Astrocyte (in vitro differentiated cells and primary cell): ENCODE measurements around the gene CDC42EP3. TPM values are rescaled to one million over a fixed set of nuclear protein-coding genes. Genes with fewer than 3 reads are reported as not detected.

Experiments
- DNase-seq: peaks from one replicate; pipeline ENCODE4 v3.0.0-alpha.2; 2010; ENCODE audit warnings: low read depth
- FAIRE-seq: peaks from 2 replicates; lab custom pipeline; 2011; peaks lifted over from hg19 to GRCh38; lab: Jason Lieb, UNC
- H2AFZ ChIP-seq: 2 replicates; pipeline ENCODE4 v1.6.0; 2012; ENCODE audit warnings: low read depth, low read length, inconsistent platforms
- H3K27ac ChIP-seq: 2 replicates; pipeline ENCODE4 v1.5.1; 2011; ENCODE audit warnings: low read depth, low read length, inconsistent platforms
- H3K27me3 ChIP-seq: 2 replicates; pipeline ENCODE4 v1.6.0; 2011; ENCODE audit warnings: low read length, inconsistent platforms; ENCODE audit not compliant: insufficient read depth
- H3K36me3 ChIP-seq: 2 replicates; pipeline ENCODE4 v1.5.1; 2011; ENCODE audit warnings: low read length, inconsistent platforms; ENCODE audit not compliant: insufficient read depth
- H3K4me1 ChIP-seq: 2 replicates; pipeline ENCODE4 v1.5.1; 2011; ENCODE audit warnings: low read length, inconsistent platforms; ENCODE audit not compliant: insufficient read depth
- H3K4me2 ChIP-seq: 2 replicates; pipeline ENCODE4 v1.6.0; 2012; ENCODE audit warnings: low read length, inconsistent platforms
- H3K4me3 ChIP-seq: 2 replicates; pipeline ENCODE4 v1.5.1; 2011; ENCODE audit warnings: low read depth, mild to moderate bottlenecking, low read length, inconsistent platforms; ENCODE audit not compliant: insufficient read depth
- H3K79me2 ChIP-seq: 2 replicates; pipeline ENCODE4 v1.6.0; 2012; ENCODE audit warnings: mild to moderate bottlenecking, low read length, inconsistent platforms; ENCODE audit not compliant: insufficient read depth
- H3K9ac ChIP-seq: 2 replicates; pipeline ENCODE4 v1.6.0; 2012; ENCODE audit warnings: mild to moderate bottlenecking, low read length, inconsistent platforms
- H3K9me3 ChIP-seq: 2 replicates; pipeline ENCODE4 v1.5.1; 2012; ENCODE audit warnings: low read depth, mild to moderate bottlenecking, low read length, inconsistent platforms; ENCODE audit not compliant: insufficient read depth
- H4K20me1 ChIP-seq: 2 replicates; pipeline ENCODE4 v1.6.0; 2012; ENCODE audit warnings: low read length, inconsistent platforms; ENCODE audit not compliant: insufficient read depth
- H3K27ac Mint-ChIP-seq: one replicate; pipeline ENCODE4 v1.8.0; 2021; ENCODE audit warnings: mild to moderate bottlenecking, mixed read lengths; ENCODE audit not compliant: unreplicated experiment
- H3K27me3 Mint-ChIP-seq: one replicate; pipeline ENCODE4 v1.8.0; 2021; ENCODE audit warnings: low read depth, mixed read lengths; ENCODE audit not compliant: unreplicated experiment
- H3K36me3 Mint-ChIP-seq: one replicate; pipeline ENCODE4 v1.8.0; 2021; ENCODE audit warnings: low read depth, mixed read lengths; ENCODE audit not compliant: unreplicated experiment
- H3K4me1 Mint-ChIP-seq: one replicate; pipeline ENCODE4 v1.8.0; 2021; ENCODE audit warnings: low read depth, mixed read lengths; ENCODE audit not compliant: unreplicated experiment
- H3K4me3 Mint-ChIP-seq: one replicate; pipeline ENCODE4 v1.8.0; 2021; ENCODE audit warnings: mild to moderate bottlenecking, moderate library complexity, mixed read lengths; ENCODE audit not compliant: unreplicated experiment
- H3K9me3 Mint-ChIP-seq: one replicate; pipeline ENCODE4 v1.8.0; 2021; ENCODE audit warnings: mild to moderate bottlenecking, mixed read lengths; ENCODE audit not compliant: unreplicated experiment
- CTCF ChIP-seq: IDR thresholded peaks from 2 replicates; pipeline ENCODE4 v1.5.1; 2011; ENCODE audit warnings: low read depth, mild to moderate bottlenecking, inconsistent platforms, low read length, moderate library complexity; ENCODE audit not compliant: insufficient read depth
- EZH2 ChIP-seq: IDR thresholded peaks from 2 replicates; pipeline ENCODE4 v1.6.1; 2012; ENCODE audit warnings: mild to moderate bottlenecking, low read length, inconsistent platforms; ENCODE audit not compliant: insufficient read depth
- total RNA-seq: library from RNA; stranded (reverse); gene quantifications from 2 replicates; pipeline ENCODE4 v1.2.1, GENCODE V29; 2021

Gene CDC42EP3
- total RNA-seq, 1 donor from 2014 or later = 94.3 TPM

GRCh38 chr2:37708146-37708545, 36.7 kb upstream of the CDC42EP3 start:
- no peak for DNase-seq
- Mint-ChIP-seq H3K36me3 (no peaks in the 10 kb centered on the region), H3K9me3 (no peaks in the 10 kb centered on the region), H3K4me3 (no peak overlapping the region), H3K27me3 (no peaks in the 10 kb centered on the region), H3K4me1 (peaks cover 39% of the 10 kb centered on the region), H3K27ac (no peak overlapping the region)
- no peak overlapping the region for H3K9ac ChIP-seq
- no peak for TF ChIP-seq EZH2
- TF ChIP-seq CTCF = no peak
- H3K79me2 ChIP-seq = no peaks in the 10 kb centered on the region
- H3K27me3 ChIP-seq = no peaks in the 10 kb centered on the region
- no peak overlapping the region for H3K27ac ChIP-seq
- H3K4me1 ChIP-seq = peaks cover 20% of the 10 kb centered on the region
- FAIRE-seq = no peak
- H4K20me1 ChIP-seq = no peaks in the 10 kb centered on the region
- H2AFZ ChIP-seq = no peak overlapping the region
- H3K36me3 ChIP-seq = no peaks in the 10 kb centered on the region
- H3K9me3 ChIP-seq = no peaks in the 10 kb centered on the region
- H3K4me3 ChIP-seq = no peak overlapping the region
- H3K4me2 ChIP-seq = no peak overlapping the region

GRCh38 chr2:37707393-37707792, 36.0 kb upstream of the CDC42EP3 start:
- Histone ChIP-seq H3K4me3 (no peak overlapping the region), H3K27me3 (no peaks in the 10 kb centered on the region), H3K36me3 (no peaks in the 10 kb centered on the region), H4K20me1 (no peaks in the 10 kb centered on the region), H3K9me3 (no peaks in the 10 kb centered on the region), H3K79me2 (no peaks in the 10 kb centered on the region), H3K4me2 (no peak overlapping the region), H3K27ac (no peak overlapping the region), H3K4me1 (peaks cover 15% of the 10 kb centered on the region), H2AFZ (no peak overlapping the region), H3K9ac (no peak overlapping the region)
- TF ChIP-seq EZH2 = no peak
- TF ChIP-seq CTCF = no peak
- Mint-ChIP-seq H3K36me3 (no peaks in the 10 kb centered on the region), H3K4me1 (peaks cover 34% of the 10 kb centered on the region), H3K27ac (no peak overlapping the region), H3K27me3 (no peaks in the 10 kb centered on the region), H3K9me3 (no peaks in the 10 kb centered on the region), H3K4me3 (no peak overlapping the region)
- DNase-seq = no peak
- no peak for FAIRE-seq

- peaks cover 27% of the 10 kb centered on the region for H3K4me1 Mint-ChIP-seq
- H3K27ac Mint-ChIP-seq = no peak overlapping the region
- H3K4me1 ChIP-seq = peaks cover 9% of the 10 kb centered on the region
- no peak for DNase-seq
- H4K20me1 ChIP-seq = no peaks in the 10 kb centered on the region
- H3K27ac ChIP-seq = no peak overlapping the region
- H3K27me3 ChIP-seq = no peaks in the 10 kb centered on the region
- no peak for FAIRE-seq
- H3K36me3 Mint-ChIP-seq = no peaks in the 10 kb centered on the region
- H3K4me3 Mint-ChIP-seq = no peak overlapping the region
- peaks cover 6% of the 10 kb centered on the region for H3K9me3 Mint-ChIP-seq
- no peaks in the 10 kb centered on the region for H3K36me3 ChIP-seq
- no peak overlapping the region for H3K4me2 ChIP-seq
- H3K9ac ChIP-seq = no peak overlapping the region
- no peak for TF ChIP-seq CTCF
- no peak for TF ChIP-seq EZH2
- peak overlapping the region; percentile 3 for H2AFZ ChIP-seq
- H3K79me2 ChIP-seq = no peaks in the 10 kb centered on the region
- no peak overlapping the region for H3K4me3 ChIP-seq
- H3K27me3 Mint-ChIP-seq = no peaks in the 10 kb centered on the region
- H3K9me3 ChIP-seq = no peaks in the 10 kb centered on the region
Measured at GRCh38 chr2:37706334-37707183, 35.1 kb upstream of the CDC42EP3 start.
